Naive B cell (primary cell): ENCODE data around the gene GNG4. TPM values are rescaled to one million over a fixed set of nuclear protein-coding genes. Genes with fewer than 3 reads are reported as not detected.

Source experiments
- polyA plus RNA-seq, 6 donors: library from polyadenylated mRNA; unstranded; fragments of 300-500 nt; fragmentation: Illumina TruSeq; gene quantifications; one replicate each; pipeline ENCODE4 v1.2.3, GENCODE V29; 2021; ENCODE audit warnings: low read depth in 6 of 6

GNG4 gene
- polyA plus RNA-seq, 6 donors from 2014 or later: not detected

Other genes with a start within 250 kb of the GNG4 start
- gene B3GALNT2, start 145.3 kb downstream of the GNG4 start, polyA plus RNA-seq: 10 to 100 TPM in 1 of 6 donors, 1 to 10 TPM in 5; 4.8 to 13.6 (median 6.6) TPM
- gene LYST, start 217.1 kb upstream of the GNG4 start, polyA plus RNA-seq: 10 to 100 TPM; 50.1 to 71.6 (median 65.3) TPM